HCT116 (cell line): Measurements from ENCODE around the gene DNAH10. TPM values are rescaled to one million over a fixed set of nuclear protein-coding genes. Genes with fewer than 3 reads are reported as not detected.

ENCODE experiments used
- ATAC-seq: fragments of 200-7000 bp; cut with Tn5 transposase; 2 replicates; pipeline ENCODE4 v1.9.1; 2020; ENCODE audit warnings: mild to moderate bottlenecking, moderate library complexity
- BruUV-seq: library from RNA; stranded (reverse); fragments of 400-500 nt; replicated peaks from 2 replicates; lab custom pipeline; 2021; lab: Mats Ljungman, UMichigan
- CTCF ChIA-PET: fragments of 300-600 bp; sonication (Branson Sonifier 250); formaldehyde crosslinking; loops from one replicate; lab custom pipeline; 2021; ENCODE audit warnings: antibody characterized with exemption; lab: Charles Lee
- POLR2A ChIA-PET: fragments of 300-600, 350-600 bp; sonication (Branson Sonifier 250); formaldehyde crosslinking; loops from one replicate; lab custom pipeline; 2021; ENCODE audit warnings: antibody characterized with exemption; lab: Charles Lee
- RAD21 ChIA-PET, 2 experiments: fragments of 300-600 bp; sonication (Branson Sonifier 250); formaldehyde crosslinking; loops; one replicate each; lab custom pipeline; 2023; ENCODE audit warnings: low total read pairs in 2 of 2; ENCODE audit not compliant: uncharacterized antibody in 2 of 2, unreplicated experiment in 2 of 2, low non-redundant PET in 1 of 2; lab: Charles Lee
- DNase-seq: peaks from one replicate; pipeline ENCODE4 v3.0.0-alpha.2; 2010; ENCODE audit warnings: low read depth, low spot score
- H2AFZ ChIP-seq: fragments of 200-600 bp; shearing (Covaris generic), sonication (generic); 2 replicates; pipeline ENCODE4 v1.6.1; 2017; ENCODE audit warnings: low read depth, mixed run types, mixed read lengths, antibody characterized with exemption, low read length; ENCODE audit not compliant: poor library complexity, severe bottlenecking
- H3K27ac ChIP-seq: 2 replicates; pipeline ENCODE4 v1.5.1; 2012; ENCODE audit warnings: low read depth, low read length
- H3K27me3 ChIP-seq: fragments of 200-600 bp; sonication (generic); 2 replicates; pipeline ENCODE4 v1.6.1; 2016; ENCODE audit warnings: mixed run types, low read length, mixed read lengths; ENCODE audit not compliant: insufficient read depth
- H3K36me3 ChIP-seq, 2 experiments: fragments of 200-500 bp in 1 of 2; fragments of 200-600 bp in 1 of 2; sonication (Bioruptor generic) in 1 of 2; sonication (generic) in 1 of 2; 2 replicates each; pipeline versions ENCODE4 v1.5.1 to v1.6.1; 2014 to 2016; ENCODE audit warnings: low read length in 2 of 2, inconsistent platforms in 1 of 2, mixed read lengths in 1 of 2, mixed run types in 1 of 2; ENCODE audit not compliant: insufficient read depth in 2 of 2, control insufficient read depth in 1 of 2
- H3K4me1 ChIP-seq, 2 experiments: fragments of 200-600 bp in 1 of 2; sonication (generic) in 1 of 2; 2 replicates each; pipeline versions ENCODE4 v1.5.1 to v1.6.1; 2012 to 2017; ENCODE audit warnings: low read length in 2 of 2, inconsistent platforms in 1 of 2, mild to moderate bottlenecking in 1 of 2, mixed read lengths in 1 of 2, mixed run types in 1 of 2, moderate library complexity in 1 of 2; ENCODE audit not compliant: insufficient read depth in 2 of 2, control insufficient read depth in 1 of 2
- H3K4me2 ChIP-seq: fragments of 200-600 bp; sonication (generic); 2 replicates; pipeline ENCODE4 v1.6.1; 2017; ENCODE audit warnings: mixed run types, low read length, mixed read lengths
- H3K4me3 ChIP-seq, 2 experiments: fragments of 200-600 bp in 1 of 2; sonication (generic) in 1 of 2; replicated peaks in 1 of 2; 2 replicates each; pipeline ENCODE4 v1.5.1; 2011 to 2016; ENCODE audit warnings: low read length in 2 of 2, control low read depth in 1 of 2, low read depth in 1 of 2, mild to moderate bottlenecking in 1 of 2, mixed read lengths in 1 of 2, mixed run types in 1 of 2
- H3K79me2 ChIP-seq: fragments of 200-600 bp; sonication (generic); 2 replicates; pipeline ENCODE4 v1.6.1; 2017; ENCODE audit warnings: mild to moderate bottlenecking, mixed run types, low read length, moderate library complexity, mixed read lengths; ENCODE audit not compliant: insufficient read depth
- H3K9ac ChIP-seq: fragments of 200-600 bp; sonication (generic); 2 replicates; pipeline ENCODE4 v1.6.1; 2016; ENCODE audit warnings: low read length, mixed read lengths
- H3K9me2 ChIP-seq: fragments of 200-600 bp; sonication (generic), shearing (Covaris generic); 2 replicates; pipeline ENCODE4 v1.6.1; 2017; ENCODE audit warnings: mixed run types, mild to moderate bottlenecking, moderate library complexity; ENCODE audit not compliant: insufficient read depth
- H3K9me3 ChIP-seq, 2 experiments: fragments of 200-500 bp in 1 of 2; fragments of 200-600 bp in 1 of 2; sonication (Bioruptor generic) in 1 of 2; sonication (generic) in 1 of 2; 2 replicates each; pipeline ENCODE4 v1.6.1; 2014 to 2017; ENCODE audit warnings: low read length in 2 of 2, mixed read lengths in 2 of 2, inconsistent platforms in 1 of 2, low read depth in 1 of 2, mild to moderate bottlenecking in 1 of 2, mixed run types in 1 of 2, moderate library complexity in 1 of 2; ENCODE audit not compliant: control insufficient read depth in 1 of 2, insufficient read depth in 1 of 2
- H4K20me1 ChIP-seq: fragments of 200-600 bp; sonication (generic), shearing (Covaris generic); 2 replicates; pipeline ENCODE4 v1.6.1; 2017; ENCODE audit warnings: mixed run types, mild to moderate bottlenecking, moderate library complexity; ENCODE audit not compliant: insufficient read depth
- CBX3 ChIP-seq: IDR thresholded peaks from 2 replicates; pipeline ENCODE4 v1.6.1; 2012; ENCODE audit warnings: low read depth
- CEBPB ChIP-seq: IDR thresholded peaks from 2 replicates; pipeline ENCODE4 v1.6.1; 2012; ENCODE audit warnings: low read depth
- EGR1 ChIP-seq: IDR thresholded peaks from 2 replicates; pipeline ENCODE4 v1.6.1; 2012; ENCODE audit warnings: low read depth
- ELF1 ChIP-seq: IDR thresholded peaks from 2 replicates; pipeline ENCODE4 v1.6.1; 2012; ENCODE audit warnings: low read depth, borderline replicate concordance
- EZH2phosphoT487 ChIP-seq: fragments of 200-600 bp; IDR thresholded peaks from 2 replicates; pipeline ENCODE4 v1.6.1; 2018; ENCODE audit warnings: antibody characterized with exemption, borderline replicate concordance
- FOSL1 ChIP-seq: IDR thresholded peaks from 2 replicates; pipeline ENCODE4 v1.6.1; 2012; ENCODE audit warnings: low read depth
- POLR2AphosphoS5 ChIP-seq: IDR thresholded peaks from 2 replicates; pipeline ENCODE4 v1.6.1; 2011; ENCODE audit warnings: mild to moderate bottlenecking, low read depth, low read length, moderate library complexity
- SP1 ChIP-seq: IDR thresholded peaks from 2 replicates; pipeline ENCODE4 v1.6.1; 2012; ENCODE audit warnings: low read depth
- TCF7L2 ChIP-seq: IDR thresholded peaks from 2 replicates; pipeline ENCODE4 v1.7.0; 2011; ENCODE audit warnings: borderline replicate concordance, inconsistent platforms; ENCODE audit not compliant: insufficient read depth, insufficient read length; ENCODE audit errors: extremely low read depth
- ZFX ChIP-seq: fragments of 450-650 bp; IDR thresholded peaks from 2 replicates; pipeline ENCODE4 v1.6.1; 2017
- ZNF274 ChIP-seq: fragments of 200-500 bp; sonication (Bioruptor generic); IDR thresholded peaks from 2 replicates; pipeline ENCODE4 v1.6.1; 2014; ENCODE audit warnings: mild to moderate bottlenecking, low read depth, low read length, inconsistent platforms
- intact Hi-C: fragments of 100-400 bp; cut with micrococcal nuclease; formaldehyde crosslinking; loops from 2 replicates; pipeline ENCODE4 v1.10.0; 2022
- total RNA-seq: library from RNA; stranded (reverse); gene quantifications from one replicate; pipeline ENCODE4 v1.2.1, GENCODE V29; 2021; ENCODE audit not compliant: unreplicated experiment
- TF ChIP-seq, protein P1 (sequence below): IDR thresholded peaks from 2 replicates; pipeline ENCODE4 v1.6.1; 2012
- TF ChIP-seq, protein P2 (sequence below): IDR thresholded peaks from 2 replicates; pipeline ENCODE4 v1.6.1; 2012; ENCODE audit warnings: low read depth
- TF ChIP-seq, protein P3 (sequence below), 3 experiments: fragments of 200-600 bp in 1 of 3; sonication (generic) in 1 of 3; IDR thresholded peaks in 2 of 3; conservative IDR thresholded peaks in 1 of 3; 2 replicates each; pipeline ENCODE4 v1.5.1; 2012 to 2017; ENCODE audit warnings: low read depth in 2 of 3, low read length in 2 of 3, antibody characterized with exemption in 1 of 3, borderline replicate concordance in 1 of 3, control low read depth in 1 of 3, mild to moderate bottlenecking in 1 of 3, mixed read lengths in 1 of 3, mixed run types in 1 of 3, moderate library complexity in 1 of 3; ENCODE audit not compliant: insufficient read depth in 1 of 3
- TF ChIP-seq, protein P4 (sequence below): IDR thresholded peaks from 2 replicates; pipeline ENCODE4 v1.6.1; 2012

DNAH10 gene
- total RNA-seq, 1 experiment from 2014 or later = 1.3 TPM

DNA sequence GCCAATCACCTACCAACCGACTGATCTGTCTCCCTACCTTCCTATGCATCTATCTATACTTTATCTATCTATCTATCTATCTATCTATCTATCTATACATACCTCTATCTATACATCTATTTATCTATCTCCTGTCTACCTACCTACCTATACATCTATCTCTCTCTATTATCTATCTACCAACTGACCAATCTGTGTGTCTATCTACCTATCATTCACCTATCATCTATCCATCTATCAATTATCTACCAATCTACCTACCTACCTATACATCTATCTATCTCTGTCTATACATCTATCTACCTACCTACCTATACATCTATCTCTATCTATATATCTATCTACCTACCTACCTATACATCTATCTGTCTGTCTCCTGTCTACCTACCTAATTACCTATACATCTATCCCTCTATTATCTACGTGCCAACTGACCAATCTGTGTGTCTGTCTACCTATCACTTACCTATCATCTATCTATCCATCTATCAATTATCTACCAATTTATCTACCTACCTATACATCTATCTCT, 3.5 kb downstream of the DNAH10 start:
- ATAC-seq (no peak), DNase-seq (no peak)
- Histone ChIP-seq H3K9me2 (no peaks in the 10 kb centered on the region), H3K4me1 (no peaks in the 10 kb centered on the region), H3K79me2 (no peaks in the 10 kb centered on the region), H4K20me1 (no peaks in the 10 kb centered on the region), H3K27me3 (no peaks in the 10 kb centered on the region), H3K9me3 (no peaks in the 10 kb centered on the region), H3K36me3 (no peaks in the 10 kb centered on the region), H3K4me3 (no peak overlapping the region), H3K9ac (no peak overlapping the region), H3K4me2 (no peak overlapping the region), H2AFZ (no peak overlapping the region), H3K27ac (no peak overlapping the region)
- BruUV-seq = no TSS peak
- intact Hi-C loops = no loop called here
- ChIA-PET RAD21 (no interaction called here), CTCF (no interaction called here), POLR2A (no interaction called here)
- TF ChIP-seq ZFX (no peak), CBX3 (no peak), SP1 (no peak), ELF1 (no peak), ZNF274 (no peak), TCF7L2 (no peak), POLR2AphosphoS5 (no peak), FOSL1 (no peak), EGR1 (no peak), CEBPB (no peak), EZH2phosphoT487 (no peak)
- TF ChIP-seq, protein P1, sequence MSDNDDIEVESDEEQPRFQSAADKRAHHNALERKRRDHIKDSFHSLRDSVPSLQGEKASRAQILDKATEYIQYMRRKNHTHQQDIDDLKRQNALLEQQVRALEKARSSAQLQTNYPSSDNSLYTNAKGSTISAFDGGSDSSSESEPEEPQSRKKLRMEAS = no peak
- TF ChIP-seq, protein P2, sequence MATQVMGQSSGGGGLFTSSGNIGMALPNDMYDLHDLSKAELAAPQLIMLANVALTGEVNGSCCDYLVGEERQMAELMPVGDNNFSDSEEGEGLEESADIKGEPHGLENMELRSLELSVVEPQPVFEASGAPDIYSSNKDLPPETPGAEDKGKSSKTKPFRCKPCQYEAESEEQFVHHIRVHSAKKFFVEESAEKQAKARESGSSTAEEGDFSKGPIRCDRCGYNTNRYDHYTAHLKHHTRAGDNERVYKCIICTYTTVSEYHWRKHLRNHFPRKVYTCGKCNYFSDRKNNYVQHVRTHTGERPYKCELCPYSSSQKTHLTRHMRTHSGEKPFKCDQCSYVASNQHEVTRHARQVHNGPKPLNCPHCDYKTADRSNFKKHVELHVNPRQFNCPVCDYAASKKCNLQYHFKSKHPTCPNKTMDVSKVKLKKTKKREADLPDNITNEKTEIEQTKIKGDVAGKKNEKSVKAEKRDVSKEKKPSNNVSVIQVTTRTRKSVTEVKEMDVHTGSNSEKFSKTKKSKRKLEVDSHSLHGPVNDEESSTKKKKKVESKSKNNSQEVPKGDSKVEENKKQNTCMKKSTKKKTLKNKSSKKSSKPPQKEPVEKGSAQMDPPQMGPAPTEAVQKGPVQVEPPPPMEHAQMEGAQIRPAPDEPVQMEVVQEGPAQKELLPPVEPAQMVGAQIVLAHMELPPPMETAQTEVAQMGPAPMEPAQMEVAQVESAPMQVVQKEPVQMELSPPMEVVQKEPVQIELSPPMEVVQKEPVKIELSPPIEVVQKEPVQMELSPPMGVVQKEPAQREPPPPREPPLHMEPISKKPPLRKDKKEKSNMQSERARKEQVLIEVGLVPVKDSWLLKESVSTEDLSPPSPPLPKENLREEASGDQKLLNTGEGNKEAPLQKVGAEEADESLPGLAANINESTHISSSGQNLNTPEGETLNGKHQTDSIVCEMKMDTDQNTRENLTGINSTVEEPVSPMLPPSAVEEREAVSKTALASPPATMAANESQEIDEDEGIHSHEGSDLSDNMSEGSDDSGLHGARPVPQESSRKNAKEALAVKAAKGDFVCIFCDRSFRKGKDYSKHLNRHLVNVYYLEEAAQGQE = no peak
- TF ChIP-seq, protein P3, sequence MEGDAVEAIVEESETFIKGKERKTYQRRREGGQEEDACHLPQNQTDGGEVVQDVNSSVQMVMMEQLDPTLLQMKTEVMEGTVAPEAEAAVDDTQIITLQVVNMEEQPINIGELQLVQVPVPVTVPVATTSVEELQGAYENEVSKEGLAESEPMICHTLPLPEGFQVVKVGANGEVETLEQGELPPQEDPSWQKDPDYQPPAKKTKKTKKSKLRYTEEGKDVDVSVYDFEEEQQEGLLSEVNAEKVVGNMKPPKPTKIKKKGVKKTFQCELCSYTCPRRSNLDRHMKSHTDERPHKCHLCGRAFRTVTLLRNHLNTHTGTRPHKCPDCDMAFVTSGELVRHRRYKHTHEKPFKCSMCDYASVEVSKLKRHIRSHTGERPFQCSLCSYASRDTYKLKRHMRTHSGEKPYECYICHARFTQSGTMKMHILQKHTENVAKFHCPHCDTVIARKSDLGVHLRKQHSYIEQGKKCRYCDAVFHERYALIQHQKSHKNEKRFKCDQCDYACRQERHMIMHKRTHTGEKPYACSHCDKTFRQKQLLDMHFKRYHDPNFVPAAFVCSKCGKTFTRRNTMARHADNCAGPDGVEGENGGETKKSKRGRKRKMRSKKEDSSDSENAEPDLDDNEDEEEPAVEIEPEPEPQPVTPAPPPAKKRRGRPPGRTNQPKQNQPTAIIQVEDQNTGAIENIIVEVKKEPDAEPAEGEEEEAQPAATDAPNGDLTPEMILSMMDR (IDR thresholded peaks at IDR 0.05 in 2 of 3, conservative IDR thresholded peaks at IDR 0.05 in 1 of 3; ENCODE audit: borderline replicate concordance in 1 of 3, insufficient read depth in 1 of 3, low read depth in 2 of 3, low read length in 2 of 3) = no peak
- TF ChIP-seq, protein P4, sequence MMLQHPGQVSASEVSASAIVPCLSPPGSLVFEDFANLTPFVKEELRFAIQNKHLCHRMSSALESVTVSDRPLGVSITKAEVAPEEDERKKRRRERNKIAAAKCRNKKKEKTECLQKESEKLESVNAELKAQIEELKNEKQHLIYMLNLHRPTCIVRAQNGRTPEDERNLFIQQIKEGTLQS = no peak
